ENCODE results near the gene CTF1.

GRCh38 chr16:30914830-30915229 lies 18.4 kb downstream of the CTF1 start:
- TF ChIP-seq CTCF (IDR thresholded peaks at IDR 0.05; ENCODE audit: insufficient read depth, low read depth, low read length) (no peak), EZH2 (IDR thresholded peaks at IDR 0.05; ENCODE audit: insufficient read depth, low read length) (no peak)
